GM12874 (cell line): ENCODE data around the gene MAST4.
A peak's percentile ranks its signal among the peaks of the same experiment; 100 is the strongest.

Experiments
- CTCF ChIP-seq: IDR thresholded peaks from 2 replicates; pipeline ENCODE4 v1.5.1; 2011; ENCODE audit warnings: low read depth, mild to moderate bottlenecking, control low read depth, low read length, moderate library complexity; ENCODE audit not compliant: insufficient read depth

Gene MAST4

GRCh38 chr5:66738136-66738535, 141.9 kb downstream of the MAST4 start:
- no peak for TF ChIP-seq CTCF

GRCh38 chr5:66739021-66739420, 142.8 kb downstream of the MAST4 start:
- TF ChIP-seq CTCF, result no peak

DNA sequence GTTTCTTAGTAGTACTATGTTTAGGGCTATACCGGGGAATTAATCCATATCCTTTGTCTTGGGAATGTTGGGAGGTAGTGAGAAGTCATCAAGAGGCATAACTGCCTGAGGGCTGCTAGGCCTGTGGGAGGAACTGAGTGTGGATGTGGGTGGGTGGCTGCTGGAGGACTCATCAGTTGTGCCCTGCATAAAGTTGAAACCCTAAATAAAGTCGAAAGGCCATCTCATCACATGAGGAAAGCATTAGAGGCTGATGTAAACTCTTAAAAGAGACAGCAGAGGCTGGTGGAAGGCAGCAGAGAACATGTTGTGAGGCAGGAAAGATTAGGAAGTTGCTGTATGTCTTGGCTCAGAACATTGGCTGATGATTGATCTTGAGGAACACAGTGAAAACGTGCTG, 143.8 kb downstream of the MAST4 start:
- TF ChIP-seq CTCF, result no peak

GRCh38 chr5:66741394-66741793, 145.2 kb downstream of the MAST4 start:
- TF ChIP-seq CTCF, result no peak

DNA sequence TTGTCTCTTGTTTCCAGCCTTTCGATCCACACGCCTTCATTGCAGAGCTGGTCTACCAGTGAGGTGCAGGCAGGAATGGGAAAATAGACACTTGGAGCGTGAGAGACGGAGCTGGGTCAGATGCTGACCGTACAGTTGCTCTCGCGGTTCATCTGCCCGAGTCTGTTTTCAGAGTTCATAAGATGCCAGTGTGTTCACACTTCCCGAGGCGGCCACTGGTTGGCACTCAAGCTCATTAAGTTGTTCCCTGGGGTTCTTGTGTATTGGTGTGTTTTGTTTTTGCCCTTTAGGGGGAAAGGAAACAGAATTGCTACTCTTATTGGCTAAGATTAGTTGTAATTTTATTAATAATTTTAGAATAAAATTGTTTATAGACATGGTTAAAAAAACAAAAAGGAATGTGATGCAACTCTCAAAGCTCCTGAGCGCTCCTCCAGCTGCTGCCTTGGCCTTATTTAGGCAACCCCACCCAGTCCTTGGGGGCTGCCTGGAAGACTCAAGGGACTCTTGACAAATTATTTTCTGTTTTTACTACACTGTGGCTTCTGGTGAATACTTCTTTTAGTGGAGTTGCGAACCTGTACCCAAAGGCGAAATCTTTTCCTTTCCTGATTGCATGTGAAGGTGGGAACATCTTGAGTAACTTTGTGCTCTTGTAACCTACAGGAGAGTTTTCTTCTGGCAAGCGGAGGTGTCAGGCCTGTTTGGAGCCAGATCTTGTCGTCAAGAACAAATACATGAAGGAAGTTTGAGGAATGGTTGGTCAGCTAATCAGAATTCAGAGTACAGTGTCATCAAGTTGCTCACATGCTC, 146.1 kb downstream of the MAST4 start:
- TF ChIP-seq CTCF, result 0 out of 2 replicates have a peak, but pooled peaks have one; percentile 11

- no peak for TF ChIP-seq CTCF
Observed at GRCh38 chr5:66742896-66743247, 146.7 kb downstream of the MAST4 start.

GRCh38 chr5:66743344-66743743, 147.2 kb downstream of the MAST4 start:
- no peak for TF ChIP-seq CTCF
